K562 (cell line): ENCODE measurements around the gene CAGE1. TPM values are rescaled to one million over a fixed set of nuclear protein-coding genes. Genes with fewer than 3 reads are reported as not detected.

Source experiments
- C11orf30 ChIP-seq: fragments of 450-650 bp; IDR thresholded peaks from 2 replicates; pipeline ENCODE4 v1.6.1; 2016; ENCODE audit warnings: low read depth, mild to moderate bottlenecking
- CBFA2T2 ChIP-seq: fragments of 450-650 bp; conservative IDR thresholded peaks from 2 replicates; pipeline ENCODE4 v1.6.1; 2017; ENCODE audit warnings: mild to moderate bottlenecking
- FOXJ2 ChIP-seq: fragments of 200-800 bp; sonication (Bioruptor generic); IDR thresholded peaks from 2 replicates; pipeline ENCODE4 v1.6.1; 2016; ENCODE audit warnings: missing genetic modification characterization, missing compliant biosample characterization
- HDAC1 ChIP-seq, 2 experiments: fragments of 450-650 bp; IDR thresholded peaks; 2 replicates each; pipeline ENCODE4 v1.6.1; 2016 to 2017; ENCODE audit warnings: inconsistent platforms in 1 of 2, mild to moderate bottlenecking in 1 of 2, moderate library complexity in 1 of 2
- KHSRP ChIP-seq: fragments of 450-650 bp; IDR thresholded peaks from 2 replicates; pipeline ENCODE4 v1.6.1; 2017
- L3MBTL2 ChIP-seq: fragments of 450-650 bp; IDR thresholded peaks from 2 replicates; pipeline ENCODE4 v1.6.1; 2016; ENCODE audit warnings: mild to moderate bottlenecking, moderate library complexity
- MAFG ChIP-seq: fragments of 450-650 bp; conservative IDR thresholded peaks from 2 replicates; pipeline ENCODE4 v1.6.1; 2016; ENCODE audit warnings: missing genetic modification characterization, missing compliant biosample characterization
- MXI1 ChIP-seq: IDR thresholded peaks from 2 replicates; pipeline ENCODE4 v1.6.1; 2011; ENCODE audit warnings: low read depth, mild to moderate bottlenecking, improper control_type of control experiment, low read length
- NCOA2 ChIP-seq, 2 experiments: fragments of 450-650 bp; IDR thresholded peaks; 2 replicates each; pipeline ENCODE4 v1.6.1; 2018; ENCODE audit warnings: mild to moderate bottlenecking in 2 of 2, moderate library complexity in 1 of 2; ENCODE audit not compliant: partially characterized antibody in 2 of 2
- NFIX ChIP-seq: fragments of 250-450 bp; sonication (Bioruptor Pico); IDR thresholded peaks from 2 replicates; pipeline ENCODE4 v1.4.0; 2020; ENCODE audit warnings: low read depth, mild to moderate bottlenecking, moderate library complexity
- PURB ChIP-seq: sonication (generic); formaldehyde crosslinking; IDR thresholded peaks from 2 replicates; pipeline ENCODE4 v1.9.0; 2021; ENCODE audit warnings: low read depth, mild to moderate bottlenecking, missing genetic modification reagents
- RBBP5 ChIP-seq: fragments of 200-600 bp; sonication (generic); IDR thresholded peaks from 2 replicates; pipeline ENCODE4 v1.6.1; 2012; ENCODE audit warnings: borderline replicate concordance, mild to moderate bottlenecking, low read length, control low read depth, inconsistent platforms; ENCODE audit not compliant: insufficient read depth, poor library complexity, severe bottlenecking
- SIX5 ChIP-seq, 2 experiments: IDR thresholded peaks; 2 replicates each; pipeline ENCODE4 v1.6.1; 2011; ENCODE audit warnings: low read length in 2 of 2, borderline replicate concordance in 1 of 2, low read depth in 1 of 2, mild to moderate bottlenecking in 1 of 2, moderate library complexity in 1 of 2; ENCODE audit not compliant: insufficient read depth in 1 of 2
- SMARCE1 ChIP-seq: fragments of 450-650 bp; IDR thresholded peaks from 2 replicates; pipeline ENCODE4 v1.7.1; 2016; ENCODE audit warnings: mild to moderate bottlenecking
- ZNF146 ChIP-seq: IDR thresholded peaks from one replicate; pipeline ENCODE4 v1.6.1; 2018; ENCODE audit warnings: missing compliant biosample characterization; ENCODE audit not compliant: unreplicated experiment
- ZNF274 ChIP-seq: IDR thresholded peaks from 2 replicates; pipeline ENCODE4 v1.6.1; 2011; ENCODE audit warnings: low read depth, mild to moderate bottlenecking, low read length, moderate library complexity, borderline replicate concordance
- ZNF316 ChIP-seq: fragments of 450-650 bp; IDR thresholded peaks from 2 replicates; pipeline ENCODE4 v1.6.1; 2016
- ZNF408 ChIP-seq: fragments of 250-450 bp; sonication (Bioruptor Pico); IDR thresholded peaks from 2 replicates; pipeline ENCODE4 v1.4.0; 2020; ENCODE audit warnings: low read depth, mild to moderate bottlenecking, moderate library complexity
- ZNF764 ChIP-seq: fragments of 250-450 bp; sonication (Bioruptor Pico); IDR thresholded peaks from 2 replicates; pipeline ENCODE4 v1.4.0; 2020; ENCODE audit warnings: low read depth, mild to moderate bottlenecking, moderate library complexity
- ZZZ3 ChIP-seq: fragments of 450-650 bp; IDR thresholded peaks from 2 replicates; pipeline ENCODE4 v1.6.1; 2016; ENCODE audit warnings: antibody characterized with exemption, mild to moderate bottlenecking, moderate library complexity
- polyA plus RNA-seq, 8 experiments: library from polyadenylated mRNA; depleted of rRNA in 4 of 8; stranded (reverse) in 5 of 8; unstranded in 3 of 8; fragments of >200 nt; fragmentation: Nextera tagmentation in 2 of 8; fragmentation: Illumina TruSeq in 1 of 8; extraction: Ambion mirVana in 2 of 8; extraction: Trizol in 1 of 8; gene quantifications; 2 replicates each; pipeline versions ENCODE4 v1.2.1 to v1.2.3, GENCODE V29; 2011 to 2014; ENCODE audit warnings: inconsistent platforms in 1 of 8, missing spikeins in 1 of 8
- total RNA-seq, 7 experiments: library from RNA; depleted of rRNA in 6 of 7; stranded (reverse); fragments of >200 nt in 6 of 7; fragmentation: Illumina TruSeq in 2 of 7; extraction: Trizol in 2 of 7; gene quantifications; 2 replicates each; pipeline versions ENCODE4 v1.2.1 to v1.2.3, GENCODE V29; 2011 to 2021; ENCODE audit warnings: low replicate concordance in 1 of 7
- TF ChIP-seq, protein P1 (sequence below): fragments of 250-450 bp; sonication (Bioruptor Pico); IDR thresholded peaks from 2 replicates; pipeline ENCODE4 v1.5.1; 2021; ENCODE audit warnings: mild to moderate bottlenecking

Gene CAGE1
- total and polyA plus RNA-seq, 9 of the 15 experiments (the other 6 are each of a cell fraction or from before 2014, with no cell fraction given) = 0.13 to 0.33 (median 0.18) TPM; not detected in 4

DNA sequence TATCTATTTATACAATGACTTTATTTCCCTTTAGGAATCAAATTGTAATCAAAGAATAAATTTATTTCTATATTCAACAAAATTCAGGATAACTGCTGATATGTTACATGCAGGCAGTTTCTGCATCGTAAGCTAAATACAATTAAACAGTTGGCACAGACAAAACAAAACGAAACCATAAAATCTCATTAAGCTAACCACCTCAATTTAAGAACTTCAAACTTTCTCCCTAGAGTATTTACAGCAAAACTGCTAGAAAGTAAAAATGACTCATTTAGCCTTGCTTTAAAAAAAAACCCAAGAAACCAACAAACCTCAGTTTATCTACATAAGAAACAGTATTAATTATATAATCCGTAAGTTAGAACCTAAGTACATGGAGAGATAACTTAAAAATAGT is 93.6 kb downstream of the CAGE1 start (continued):
- TF ChIP-seq NCOA2 (IDR thresholded peaks at IDR 0.05; ENCODE audit: partially characterized antibody in 2 of 2) (no peak), KHSRP (no peak), SIX5 (IDR thresholded peaks at IDR 0.05; ENCODE audit: borderline replicate concordance in 1 of 2, insufficient read depth in 1 of 2, low read depth in 1 of 2, low read length in 2 of 2) (no peak), ZNF274 (no peak), ZZZ3 (no peak), CBFA2T2 (no peak), NFIX (CRISPR knock-in tag) (no peak), MXI1 (no peak), C11orf30 (peak; percentile 34; the same call in 1 of the 2 replicates), ZNF764 (CRISPR knock-in tag) (no peak), SMARCE1 (no peak), PURB (CRISPR knock-in tag) (no peak), FOXJ2 (no peak), RBBP5 (no peak), MAFG (tag) (peak; percentile 20; the same call in 1 of the 2 replicates), L3MBTL2 (no peak), HDAC1 (IDR thresholded peaks at IDR 0.05) (no peak), ZNF408 (no peak), ZNF316 (peak; percentile 73), ZNF146 (CRISPR knock-in tag) (no peak)
- TF ChIP-seq, protein P1, sequence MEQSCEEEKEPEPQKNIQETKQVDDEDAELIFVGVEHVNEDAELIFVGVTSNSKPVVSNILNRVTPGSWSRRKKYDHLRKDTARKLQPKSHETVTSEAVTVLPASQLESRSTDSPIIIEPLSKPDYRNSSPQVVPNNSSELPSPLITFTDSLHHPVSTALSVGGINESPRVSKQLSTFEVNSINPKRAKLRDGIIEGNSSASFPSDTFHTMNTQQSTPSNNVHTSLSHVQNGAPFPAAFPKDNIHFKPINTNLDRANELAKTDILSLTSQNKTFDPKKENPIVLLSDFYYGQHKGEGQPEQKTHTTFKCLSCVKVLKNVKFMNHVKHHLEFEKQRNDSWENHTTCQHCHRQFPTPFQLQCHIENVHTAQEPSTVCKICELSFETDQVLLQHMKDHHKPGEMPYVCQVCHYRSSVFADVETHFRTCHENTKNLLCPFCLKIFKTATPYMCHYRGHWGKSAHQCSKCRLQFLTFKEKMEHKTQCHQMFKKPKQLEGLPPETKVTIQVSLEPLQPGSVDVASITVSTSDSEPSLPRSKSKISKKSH = no peak
